GM18858 (cell line): Measurements from ENCODE around the gene ATG16L1.

Experiments
- ATAC-seq: cut with Tn5 transposase; IDR thresholded peaks from one replicate; pipeline ENCODE4 v1.9.1; 2021; ENCODE audit not compliant: unreplicated experiment

ATG16L1 gene

DNA sequence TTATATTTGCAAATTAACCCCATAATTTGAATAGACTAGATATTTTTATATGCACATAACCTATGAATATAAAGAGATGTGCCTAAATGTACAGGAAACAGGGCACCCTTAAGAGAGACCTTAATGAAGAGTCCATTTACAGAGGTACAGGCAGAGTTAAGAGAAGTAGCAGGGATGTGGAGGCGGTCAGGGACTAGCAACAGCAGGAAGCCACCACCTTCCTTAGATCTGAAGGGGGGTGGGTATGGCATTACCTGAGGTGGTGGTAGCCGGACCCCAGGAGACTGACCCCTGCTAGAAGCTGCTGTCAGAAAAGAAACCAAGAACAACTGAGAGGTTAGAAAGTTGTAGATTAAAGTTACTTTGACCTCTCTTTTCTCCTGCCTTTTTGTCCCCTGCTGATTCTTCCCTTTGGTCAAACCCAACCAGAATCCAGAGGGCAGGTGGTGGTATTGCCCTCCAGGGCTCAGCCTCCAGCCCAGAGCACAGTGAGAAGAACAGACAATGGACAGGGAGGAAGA is 24.9 kb upstream of the ATG16L1 start:
- no peak for ATAC-seq

DNA sequence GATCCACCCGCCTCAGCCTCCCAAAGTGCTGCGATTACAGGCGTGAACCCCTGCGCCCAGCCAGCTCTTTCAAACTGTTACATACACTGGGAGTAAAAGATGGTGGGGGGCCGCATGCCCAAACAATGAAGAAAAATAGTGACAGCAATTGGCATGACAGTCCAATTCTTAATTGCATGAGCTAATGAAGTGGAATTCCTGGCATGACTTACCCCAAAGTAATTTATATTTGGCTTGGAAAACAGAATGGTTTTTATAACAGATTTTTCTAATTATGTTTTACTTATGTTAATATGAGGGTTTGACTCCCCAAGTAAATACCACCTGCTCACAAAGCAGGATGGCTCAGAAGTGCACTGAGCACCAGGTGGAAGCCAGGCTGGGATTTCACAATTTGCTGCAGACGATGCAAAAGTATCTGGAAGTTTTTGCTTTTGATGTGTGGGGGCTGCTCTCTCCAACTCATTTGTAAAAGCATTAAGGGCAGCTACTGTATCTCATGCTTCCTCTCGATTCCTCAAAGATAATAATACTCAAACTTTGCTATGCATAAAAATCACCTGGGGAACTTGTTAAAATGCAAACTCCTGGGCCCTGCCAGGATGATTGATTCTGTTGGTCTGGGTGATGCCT is 24.0 kb upstream of the ATG16L1 start:
- ATAC-seq: no peak

GRCh38 chr2:233228376-233228775 is 23.1 kb upstream of the ATG16L1 start:
- ATAC-seq: no peak

DNA sequence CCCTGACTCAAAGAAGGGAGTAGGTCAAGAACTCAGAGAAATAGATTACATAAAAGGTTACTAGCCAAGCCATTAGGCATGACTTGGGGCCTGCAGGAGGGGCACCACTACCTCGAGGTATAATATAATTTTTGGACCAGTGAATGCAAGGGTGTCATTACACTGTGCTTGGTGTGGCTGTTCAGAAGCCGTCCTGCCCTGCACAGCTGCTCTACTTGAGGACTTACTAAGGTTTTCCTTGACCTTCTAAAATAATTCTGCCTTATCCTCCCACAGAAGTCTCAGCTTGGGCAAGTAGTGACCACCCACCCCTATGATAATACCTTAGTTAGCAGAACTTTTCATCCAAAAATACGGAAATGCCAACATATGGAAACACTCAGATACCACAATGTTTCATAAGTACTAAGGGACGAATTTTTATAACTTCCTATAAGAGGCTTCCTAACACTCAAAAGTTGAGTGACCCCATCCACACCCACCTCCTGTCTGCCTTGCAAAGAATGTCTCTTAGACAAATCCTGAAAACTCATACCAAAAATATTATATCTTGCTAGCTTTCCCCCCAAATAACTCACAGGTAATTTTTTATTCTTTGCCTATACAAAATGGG is 17.7 kb upstream of the ATG16L1 start:
- ATAC-seq: no peak

GRCh38 chr2:233234264-233234663 is 17.2 kb upstream of the ATG16L1 start:
- ATAC-seq: no peak

- ATAC-seq: no peak
Measured at GRCh38 chr2:233234996-233235395, 16.5 kb upstream of the ATG16L1 start.

DNA sequence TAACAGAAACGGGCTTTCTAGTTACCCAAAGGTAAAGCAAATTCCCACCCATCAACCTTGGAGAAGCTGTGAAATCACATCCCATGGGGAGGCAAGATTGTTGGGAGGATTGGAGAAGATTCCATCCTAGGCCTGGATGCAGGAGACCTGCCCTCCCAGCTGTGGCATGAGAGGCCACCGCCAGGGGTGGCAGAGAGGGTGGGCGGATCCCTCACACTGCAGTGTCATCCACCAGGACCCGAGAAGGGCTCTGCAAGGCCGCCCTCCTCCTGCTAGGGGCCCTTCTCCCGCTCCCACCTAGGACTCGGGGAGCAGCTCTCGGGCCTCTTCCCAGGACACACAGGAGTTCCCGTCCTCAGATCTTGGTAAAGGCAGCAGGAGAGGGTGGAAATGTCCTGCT is 15.5 kb upstream of the ATG16L1 start:
- no peak for ATAC-seq

GRCh38 chr2:233236820-233237589 is 14.5 kb upstream of the ATG16L1 start:
- ATAC-seq: no peak

DNA sequence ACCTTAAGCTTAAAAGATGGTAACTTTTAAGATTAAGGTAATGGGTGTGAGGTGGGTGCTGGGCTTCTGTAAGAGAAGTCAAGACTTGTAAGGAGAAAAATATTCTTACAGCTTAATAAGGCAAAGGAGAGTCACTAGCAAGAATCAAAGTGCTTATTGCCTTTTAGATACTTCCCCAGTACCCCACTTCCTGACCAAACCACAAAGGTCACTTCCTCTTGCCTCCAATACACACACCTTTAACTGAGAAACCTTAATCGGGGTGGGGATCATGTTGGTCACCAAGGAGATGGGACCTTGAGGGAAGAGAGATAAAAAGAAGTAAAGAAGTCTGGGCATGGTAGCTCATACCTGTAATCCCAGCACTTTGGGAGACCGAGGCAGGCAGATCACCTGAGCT is 10.6 kb upstream of the ATG16L1 start:
- ATAC-seq: no peak

DNA sequence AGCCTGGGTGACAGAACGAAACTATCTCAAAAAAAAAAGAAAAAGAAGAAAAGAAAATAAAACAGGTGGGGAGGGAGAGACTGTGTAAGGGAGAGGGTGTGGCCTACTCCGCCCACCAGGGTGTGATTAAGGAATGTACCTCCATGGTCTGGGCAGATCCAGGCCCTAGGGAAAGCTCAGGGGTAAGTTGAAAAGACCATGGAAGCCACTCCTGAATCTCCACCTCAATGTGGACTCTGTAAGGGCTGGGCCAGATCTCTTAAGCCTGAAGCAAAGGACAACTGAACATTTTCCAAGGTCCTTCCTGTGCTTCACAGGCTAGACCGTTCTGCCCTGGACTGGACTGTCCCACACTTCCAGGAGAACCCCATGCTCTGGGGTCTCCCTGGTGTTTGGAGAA is 9.7 kb upstream of the ATG16L1 start:
- no peak for ATAC-seq

GRCh38 chr2:233242231-233242927 is 9.1 kb upstream of the ATG16L1 start:
- no peak for ATAC-seq

DNA sequence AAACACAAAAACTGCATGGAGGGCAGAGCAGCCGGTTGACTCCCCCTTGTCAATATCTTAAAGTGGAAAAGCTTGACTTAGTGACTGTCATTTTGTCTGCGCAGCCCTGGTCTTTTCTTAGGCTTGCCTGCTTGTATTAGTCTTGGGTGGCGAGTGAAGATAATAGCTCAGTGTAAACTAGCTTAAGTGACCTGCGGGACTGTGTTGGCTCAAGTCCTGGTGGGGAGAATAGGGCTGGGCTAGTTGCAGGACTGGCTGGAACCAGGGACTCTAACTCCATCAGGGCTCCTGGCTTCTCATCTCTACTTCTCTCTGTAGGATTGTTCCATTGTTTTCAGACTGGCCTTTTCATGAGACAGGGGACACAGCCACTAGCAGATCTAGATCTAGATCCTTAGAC is 8.1 kb upstream of the ATG16L1 start:
- no peak for ATAC-seq

DNA sequence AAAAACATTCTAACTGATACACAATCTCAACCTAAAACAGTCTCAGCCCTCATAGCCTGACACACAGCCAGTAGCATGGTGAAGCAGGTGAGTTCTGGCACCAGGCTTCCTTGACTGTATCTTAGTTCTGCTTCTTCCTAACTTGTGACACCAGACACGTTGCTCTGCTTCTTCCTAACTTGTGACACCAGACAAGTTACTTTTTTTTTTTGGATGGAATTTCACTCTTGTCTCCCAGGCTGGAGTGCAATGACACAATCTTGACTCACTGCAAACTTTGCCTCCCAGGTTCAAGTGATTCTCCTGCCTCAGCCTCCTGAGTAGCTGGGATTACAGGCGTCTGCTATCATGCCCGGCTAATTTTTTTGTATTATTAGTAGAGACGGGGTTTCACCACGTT is 6.7 kb upstream of the ATG16L1 start:
- ATAC-seq: no peak

DNA sequence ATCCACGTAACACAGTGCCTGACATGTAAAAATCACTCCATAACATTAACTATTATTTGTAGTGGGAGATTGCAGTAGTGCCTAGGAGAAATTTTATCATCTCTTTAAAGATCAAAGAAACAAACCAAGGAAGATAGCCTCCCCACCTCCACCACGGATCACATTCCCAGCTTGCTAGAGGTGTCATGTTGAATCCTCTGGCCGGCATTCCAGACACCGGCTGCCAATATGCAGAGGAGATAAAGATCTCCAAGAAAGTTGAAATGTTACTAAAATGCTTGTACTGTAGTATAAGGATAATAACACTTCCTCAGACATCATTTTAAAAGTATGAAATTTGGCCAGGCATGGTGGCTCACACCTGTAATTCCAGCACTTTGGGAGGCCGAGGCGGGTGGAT is 6.1 kb upstream of the ATG16L1 start:
- ATAC-seq: no peak

DNA sequence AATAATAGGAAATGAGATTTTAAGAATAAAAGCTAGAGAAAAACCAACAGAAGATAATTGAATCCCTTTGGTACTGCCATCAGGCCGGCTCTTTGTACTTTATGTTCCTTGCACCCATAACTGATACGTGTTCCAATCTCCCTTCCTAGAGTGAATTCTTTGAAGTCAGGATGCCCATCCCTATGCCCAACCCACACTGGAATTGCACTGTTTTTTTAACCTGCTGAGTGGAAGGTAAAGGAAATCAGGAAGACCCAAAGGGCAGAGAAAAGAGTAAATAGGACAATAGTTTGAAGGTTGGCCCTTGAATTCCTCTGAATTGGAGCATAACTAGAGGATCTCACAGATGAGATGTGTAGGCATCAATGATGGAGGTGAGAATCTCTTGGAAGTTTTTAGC is 4.4 kb upstream of the ATG16L1 start:
- no peak for ATAC-seq

DNA sequence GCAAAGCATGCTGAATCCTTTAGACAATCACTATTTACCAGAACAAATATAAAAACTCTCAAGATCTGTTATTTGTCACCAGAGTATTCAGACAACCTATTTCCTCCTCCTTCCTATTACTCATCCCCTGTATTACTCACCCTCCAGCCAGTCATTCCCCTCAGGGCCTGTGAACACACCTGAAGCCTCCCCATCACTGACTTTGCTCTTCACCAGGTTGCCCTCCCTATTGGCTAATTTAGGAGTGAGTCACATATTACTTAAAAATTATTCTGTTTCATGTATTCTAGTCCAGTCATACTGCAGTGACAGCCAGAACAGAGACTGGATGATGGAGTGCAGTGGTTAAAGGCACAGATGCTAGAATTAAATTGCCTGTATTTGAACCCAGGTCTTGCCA is 3.7 kb upstream of the ATG16L1 start:
- ATAC-seq: no peak

GRCh38 chr2:233248999-233249398 is 2.5 kb upstream of the ATG16L1 start:
- no peak for ATAC-seq

GRCh38 chr2:233250568-233250967 is 905 bp upstream of the ATG16L1 start:
- no peak for ATAC-seq

DNA sequence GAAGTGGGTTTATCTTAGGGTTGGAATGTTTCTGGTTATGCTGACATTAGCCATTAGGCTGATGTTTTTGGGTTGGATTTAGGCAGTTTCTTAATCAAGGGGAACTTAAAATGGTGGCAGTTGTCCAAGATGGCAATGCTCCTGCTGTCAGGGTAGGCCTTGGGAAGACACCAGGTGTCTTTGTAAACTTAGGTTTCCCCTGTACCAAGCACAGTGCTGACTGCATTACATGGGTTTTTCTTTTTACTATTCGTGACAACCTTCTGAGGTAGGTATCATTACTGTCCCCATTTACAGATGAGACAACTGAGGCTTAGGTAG is 528 bp upstream of the ATG16L1 start:
- no peak for ATAC-seq

GRCh38 chr2:233252227-233252626 is 754 bp downstream of the ATG16L1 start:
- ATAC-seq: no peak

- ATAC-seq: no peak
Measured at GRCh38 chr2:233255151-233255550, 3.7 kb downstream of the ATG16L1 start.

DNA sequence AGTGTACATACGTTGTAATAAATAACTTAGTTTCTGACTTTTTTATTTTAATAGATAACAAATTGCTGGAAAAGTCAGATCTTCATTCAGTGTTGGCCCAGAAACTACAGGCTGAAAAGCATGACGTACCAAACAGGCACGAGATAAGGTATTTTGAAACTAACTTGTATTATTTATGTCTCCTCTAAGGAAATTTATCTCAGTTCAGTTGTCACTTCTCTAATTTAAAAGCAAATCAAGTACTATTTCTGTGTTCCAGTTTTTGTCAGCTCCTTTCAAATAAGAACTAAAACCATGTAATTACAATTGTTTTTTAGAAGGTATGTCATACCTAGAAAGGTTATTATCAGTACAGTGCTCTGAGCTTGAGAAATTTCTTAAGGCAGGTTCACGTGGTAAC is 4.6 kb downstream of the ATG16L1 start:
- ATAC-seq: no peak
